Keratinocyte (primary cell): ENCODE results near the gene GARIN1A. TPM values are rescaled to one million over a fixed set of nuclear protein-coding genes. Genes with fewer than 3 reads are reported as not detected.

Source experiments
- DNase-seq: peaks from one replicate; pipeline ENCODE4 v3.0.0-alpha.2; 2011; ENCODE audit warnings: low read depth, missing footprints, low spot score
- FAIRE-seq: peaks from 2 replicates; lab custom pipeline; 2011; peaks lifted over from hg19 to GRCh38; lab: Jason Lieb, UNC
- H2AFZ ChIP-seq: 2 replicates; pipeline ENCODE4 v1.6.0; 2012; ENCODE audit warnings: low read length, control low read depth, inconsistent platforms; ENCODE audit not compliant: control insufficient read depth
- H3K27ac ChIP-seq: 2 replicates; pipeline ENCODE4 v1.5.1; 2011; ENCODE audit warnings: low read length; ENCODE audit not compliant: control insufficient read depth, insufficient read depth
- H3K27me3 ChIP-seq: 3 replicates; pipeline ENCODE4 v1.6.0; 2011; ENCODE audit warnings: low read length; ENCODE audit not compliant: control insufficient read depth, insufficient read depth; ENCODE audit errors: extremely low read depth
- H3K36me3 ChIP-seq, 2 experiments: 2 replicates in 1 of 2; 3 replicates in 1 of 2; pipeline ENCODE4 v1.5.1; 2011; ENCODE audit warnings: low read length in 2 of 2, mild to moderate bottlenecking in 1 of 2; ENCODE audit not compliant: control insufficient read depth in 2 of 2, insufficient read depth in 2 of 2; ENCODE audit errors: extremely low read depth in 1 of 2
- H3K4me1 ChIP-seq: 3 replicates; pipeline ENCODE4 v1.5.1; 2011; ENCODE audit warnings: low read length; ENCODE audit not compliant: control insufficient read depth, insufficient read depth; ENCODE audit errors: extremely low read depth
- H3K4me2 ChIP-seq: 3 replicates; pipeline ENCODE4 v1.6.0; 2011; ENCODE audit warnings: low read depth, low read length; ENCODE audit not compliant: control insufficient read depth, insufficient read depth; ENCODE audit errors: extremely low read depth
- H3K4me3 ChIP-seq, 3 experiments: fragments of 200-600 bp in 1 of 3; sonication (generic) in 1 of 3; 2 replicates in 2 of 3; 3 replicates in 1 of 3; pipeline ENCODE4 v1.5.1; 2011 to 2016; ENCODE audit warnings: low read length in 3 of 3, mild to moderate bottlenecking in 3 of 3, control low read depth in 2 of 3, inconsistent platforms in 1 of 3, low read depth in 1 of 3, mixed read lengths in 1 of 3, mixed run types in 1 of 3, moderate library complexity in 1 of 3; ENCODE audit not compliant: control insufficient read depth in 2 of 3, insufficient read depth in 2 of 3; ENCODE audit errors: extremely low read depth in 1 of 3
- H3K79me2 ChIP-seq: 2 replicates; pipeline ENCODE4 v1.6.0; 2012; ENCODE audit warnings: low read length; ENCODE audit not compliant: control insufficient read depth, insufficient read depth
- H3K9ac ChIP-seq: 3 replicates; pipeline ENCODE4 v1.6.0; 2011; ENCODE audit warnings: low read length; ENCODE audit not compliant: control insufficient read depth, insufficient read depth; ENCODE audit errors: extremely low read depth
- H3K9me1 ChIP-seq: 3 replicates; pipeline ENCODE4 v1.6.0; 2011; ENCODE audit warnings: low read length; ENCODE audit not compliant: control insufficient read depth, insufficient read depth; ENCODE audit errors: extremely low read depth
- H3K9me3 ChIP-seq: 2 replicates; pipeline ENCODE4 v1.5.1; 2012; ENCODE audit warnings: low read depth, low read length; ENCODE audit not compliant: control insufficient read depth
- H4K20me1 ChIP-seq: 3 replicates; pipeline ENCODE4 v1.6.0; 2011; ENCODE audit warnings: low read length; ENCODE audit not compliant: control insufficient read depth, insufficient read depth; ENCODE audit errors: extremely low read depth
- CTCF ChIP-seq, 3 experiments: IDR thresholded peaks in 1 of 3; conservative IDR thresholded peaks in 1 of 3; optimal IDR thresholded peaks in 1 of 3; 2 replicates in 2 of 3; 3 replicates in 1 of 3; pipeline versions ENCODE3 to v1.5.1; 2011; ENCODE audit warnings: low read length in 3 of 3, mild to moderate bottlenecking in 3 of 3, moderate library complexity in 2 of 3, control low read depth in 1 of 3, inconsistent platforms in 1 of 3; ENCODE audit not compliant: insufficient read depth in 2 of 3; ENCODE audit errors: extremely low read depth in 1 of 3
- EZH2 ChIP-seq: IDR thresholded peaks from one replicate; pipeline ENCODE4 v1.6.1; 2012; ENCODE audit warnings: inconsistent platforms, mild to moderate bottlenecking, low read length, moderate library complexity
- dilution Hi-C: fragments of 300-500 bp; cut with MboI; formaldehyde crosslinking; loops from one replicate; pipeline ENCODE4 v1.7.0; 2020; ENCODE audit warnings: low sequenced_read_pairs; ENCODE audit not compliant: extremely low pct_ligation_motif_present
- polyA plus RNA-seq, 5 experiments: library from polyadenylated mRNA; depleted of rRNA in 3 of 5; stranded (reverse) in 3 of 5; stranded (forward) in 1 of 5; unstranded in 1 of 5; fragments of >200 nt; gene quantifications; 1 replicate in 1 of 5; 2 replicates in 3 of 5; 3 replicates in 1 of 5; pipeline versions ENCODE4 v1.2.1 to v1.2.3, GENCODE V29; 2011 to 2012; ENCODE audit warnings: missing spikeins in 2 of 5, low read depth in 1 of 5, low replicate concordance in 1 of 5

The GARIN1A gene
- polyA plus RNA-seq, 1 donor (not counting 4 experiments of a cell fraction or from before 2014, with no cell fraction given) = 0.69 TPM

GRCh38 chr7:128691227-128691626 lies 19.1 kb downstream of the GARIN1A start:
- H3K4me3 ChIP-seq = no peak overlapping the region

GRCh38 chr7:128692623-128693270 lies 20.7 kb downstream of the GARIN1A start:
- FAIRE-seq = no peak
- no peak overlapping the region for H3K27ac ChIP-seq
- no peaks in the 10 kb centered on the region for H3K79me2 ChIP-seq
- dilution Hi-C loops = no loop called here
- peaks cover 13% of the 10 kb centered on the region for H3K27me3 ChIP-seq
- no peak for TF ChIP-seq EZH2
- TF ChIP-seq CTCF (optimal IDR thresholded peaks at IDR 0.05 in 1 of 3, IDR thresholded peaks at IDR 0.05 in 1 of 3, conservative IDR thresholded peaks at IDR 0.05 in 1 of 3; ENCODE audit: extremely low read depth in 1 of 3, insufficient read depth in 2 of 3, low read length in 3 of 3) = no peak
- no peaks in the 10 kb centered on the region for H3K36me3 ChIP-seq
- no peaks in the 10 kb centered on the region for H3K4me1 ChIP-seq
- H3K9me1 ChIP-seq = peaks cover 2% of the 10 kb centered on the region
- H4K20me1 ChIP-seq = no peaks in the 10 kb centered on the region
- H3K4me3 ChIP-seq = no peak overlapping the region
- H3K4me2 ChIP-seq = no peak overlapping the region
- H2AFZ ChIP-seq = no peak overlapping the region
- H3K9me3 ChIP-seq = no peaks in the 10 kb centered on the region
- DNase-seq = no peak
- H3K9ac ChIP-seq = no peak overlapping the region

More at GRCh38 chr7:128691227-128691626, 19.1 kb downstream of the GARIN1A start:
- H3K9ac ChIP-seq = no peak overlapping the region
- no peak overlapping the region for H3K27ac ChIP-seq
- H4K20me1 ChIP-seq = no peaks in the 10 kb centered on the region
- no peak overlapping the region for H2AFZ ChIP-seq
- H3K9me3 ChIP-seq = no peaks in the 10 kb centered on the region
- H3K4me2 ChIP-seq = no peak overlapping the region
- H3K4me1 ChIP-seq = no peaks in the 10 kb centered on the region
- no peaks in the 10 kb centered on the region for H3K36me3 ChIP-seq
- TF ChIP-seq CTCF (optimal IDR thresholded peaks at IDR 0.05 in 1 of 3, IDR thresholded peaks at IDR 0.05 in 1 of 3, conservative IDR thresholded peaks at IDR 0.05 in 1 of 3; ENCODE audit: extremely low read depth in 1 of 3, insufficient read depth in 2 of 3, low read length in 3 of 3) (no peak), EZH2 (no peak)
- DNase-seq = no peak
- dilution Hi-C loops = no loop called here
- H3K79me2 ChIP-seq = no peaks in the 10 kb centered on the region
- H3K9me1 ChIP-seq = peaks cover 2% of the 10 kb centered on the region
- no peak for FAIRE-seq
- no peaks in the 10 kb centered on the region for H3K27me3 ChIP-seq
